Right lobe of liver (tissue), 6 donors: ENCODE measurements around the gene CLRN3. TPM values are rescaled to one million over a fixed set of nuclear protein-coding genes. Genes with fewer than 3 reads are reported as not detected.

Experiments used
- ATAC-seq, 4 donors: fragments of 200-7000 bp; cut with Tn5 transposase; one replicate each; pipeline ENCODE4 v1.9.1; 2020; ENCODE audit warnings: mild to moderate bottlenecking in 4 of 4, moderate library complexity in 4 of 4
- DNase-seq, 3 donors: peaks; one replicate each; pipeline ENCODE4 v3.0.0-alpha.2; 2020
- H3K27ac ChIP-seq, 3 donors: fragments of 200-600 bp; one replicate each; pipeline ENCODE4 v1.8.0; 2022
- H3K27me3 ChIP-seq, 2 donors: fragments of 200-600 bp; one replicate each; pipeline ENCODE4 v1.8.0; 2022
- H3K36me3 ChIP-seq, 4 donors: fragments of 200-600 bp; sonication (generic) in 1 of 4; one replicate each; pipeline versions ENCODE4 v1.5.1 to v1.8.0; 2017 to 2022; ENCODE audit warnings: control low read depth in 1 of 4
- H3K4me1 ChIP-seq, 4 donors: fragments of 200-600 bp; sonication (generic) in 1 of 4; one replicate each; pipeline versions ENCODE4 v1.5.1 to v1.8.0; 2017 to 2022; ENCODE audit warnings: control low read depth in 1 of 4
- H3K4me3 ChIP-seq, 3 donors: fragments of 200-600 bp; one replicate each; pipeline ENCODE4 v1.8.0; 2022
- H3K9me3 ChIP-seq, 4 donors: fragments of 200-600 bp; sonication (generic) in 1 of 4; one replicate each; pipeline versions ENCODE4 v1.5.1 to v1.8.0; 2017 to 2022; ENCODE audit warnings: control low read depth in 1 of 4
- CTCF ChIP-seq, 4 donors: fragments of 200-600 bp in 3 of 4; fragments of 450-650 bp in 1 of 4; IDR thresholded peaks; one replicate each; pipeline versions ENCODE4 v1.5.1 to v1.8.0; 2016 to 2022; ENCODE audit warnings: antibody characterized with exemption in 4 of 4, mild to moderate bottlenecking in 2 of 4
- POLR2A ChIP-seq: fragments of 450-650 bp; IDR thresholded peaks from one replicate; pipeline ENCODE4 v1.6.1; 2017; ENCODE audit warnings: antibody characterized with exemption, mild to moderate bottlenecking
- WGBS: methylation state at CpG from one replicate; pipeline ENCODE4 v1.1.6; 2018; ENCODE audit warnings: low coverage, low lambda C conversion rate; ENCODE audit not compliant: insufficient coverage; ENCODE audit errors: missing lambda C conversion rate; 5-methylcytosine and 5-hydroxymethylcytosine counted together
- intact Hi-C, 2 donors: fragments of 100-400 bp; cut with DNase I; formaldehyde crosslinking; loops; one replicate each; pipeline versions ENCODE4 v1.11.2 to v1.14.1; 2022
- total RNA-seq, 6 experiments: library from RNA; depleted of rRNA in 2 of 6; stranded (reverse); fragments of >200 nt in 2 of 6; fragmentation: NEBNext Ultra II Directional in 3 of 6; extraction: Animal tissue kit (Norgen Biotek cat#: 25700) in 3 of 6; gene quantifications; one replicate each; pipeline versions ENCODE4 v1.1.0 to v1.2.4, GENCODE V29; 2016 to 2023
- donor health status: DM: no; HTN: yes; CAD: no.
- donor health status: DM: no; HTN: no; CAD: no.
- donor health status: DM: no; HTN: no; CAD: no.
- donor health status: DM: no; HTN: yes; CAD: no.
- donor health status: DM: no; HTN: yes; CAD: no.

CLRN3 gene
- total RNA-seq, 6 experiments from 2014 or later = 9.6 to 28.5 (median 18.1) TPM

- Histone ChIP-seq H3K36me3 (no peaks in the 10 kb centered on the region), H3K27ac (no peak overlapping the region), H3K4me1 (no peaks in the 10 kb centered on the region), H3K4me3 (no peak overlapping the region), H3K9me3 (no peaks in the 10 kb centered on the region), H3K27me3 (no peaks in the 10 kb centered on the region)
- DNase-seq (no peak), ATAC-seq (no peak)
- TF ChIP-seq POLR2A (no peak), CTCF (IDR thresholded peaks at IDR 0.05) (no peak)
- intact Hi-C loops = no loop called here
- 36% methylated on average over 1 of the region's 1 CpG for WGBS
Observed at GRCh38 chr10:127923646-127924045, 30.9 kb upstream of the CLRN3 start.

- DNase-seq = peak in 1 of 3 donors; percentile 57
- intact Hi-C loops = no loop called here
- TF ChIP-seq CTCF (IDR thresholded peaks at IDR 0.05) (no peak), POLR2A (no peak)
- no peaks in the 10 kb centered on the region for H3K27me3 ChIP-seq
- no peaks in the 10 kb centered on the region for H3K36me3 ChIP-seq
- ATAC-seq = peak in 2 of 4 donors; percentile 29 to 56
- H3K27ac ChIP-seq = no peak overlapping the region
- no peaks in the 10 kb centered on the region for H3K4me1 ChIP-seq
- 90% methylated on average over 4 of the region's 12 CpGs for WGBS
- no peak overlapping the region for H3K4me3 ChIP-seq
- H3K9me3 ChIP-seq = no peaks in the 10 kb centered on the region
Observed at GRCh38 chr10:127922675-127923366, 30.1 kb upstream of the CLRN3 start.

GRCh38 chr10:127922206-127922605 is 29.5 kb upstream of the CLRN3 start:
- Histone ChIP-seq H3K4me3 (no peak overlapping the region), H3K9me3 (no peaks in the 10 kb centered on the region), H3K27ac (peak overlapping the region in 1 of 3 donors; percentile 23), H3K36me3 (no peaks in the 10 kb centered on the region), H3K4me1 (no peaks in the 10 kb centered on the region), H3K27me3 (no peaks in the 10 kb centered on the region)
- no CpG with 5 or more reads among the region's 9 CpGs for WGBS
- no peak for ATAC-seq
- no peak for DNase-seq
- TF ChIP-seq CTCF (IDR thresholded peaks at IDR 0.05) = no peak
- TF ChIP-seq POLR2A = no peak
- intact Hi-C loops = no loop called here

- H3K4me1 ChIP-seq = no peaks in the 10 kb centered on the region
- no peak for DNase-seq
Observed at GRCh38 chr10:127921753-127922145, 29.0 kb upstream of the CLRN3 start.

More at GRCh38 chr10:127921753-127922145, 29.0 kb upstream of the CLRN3 start:
- no peaks in the 10 kb centered on the region for H3K27me3 ChIP-seq
- no peaks in the 10 kb centered on the region for H3K36me3 ChIP-seq
- peak overlapping the region in 1 of 3 donors; percentile 23 for H3K27ac ChIP-seq
- 51% methylated on average over 2 of the region's 2 CpGs for WGBS
- TF ChIP-seq POLR2A = no peak
- no peak for TF ChIP-seq CTCF (IDR thresholded peaks at IDR 0.05)
- no peak overlapping the region for H3K4me3 ChIP-seq
- H3K9me3 ChIP-seq = no peaks in the 10 kb centered on the region
- intact Hi-C loops = no loop called here
- peak; percentile 37 to 60 (median 40) for ATAC-seq
